Germinal center (tissue), 1 donor: ENCODE data around the gene SCTR.

Experiments
- DNase-seq: peaks from one replicate; pipeline ENCODE4 v3.0.0; 2012; ENCODE audit warnings: mixed read lengths, low spot score

SCTR gene

DNA sequence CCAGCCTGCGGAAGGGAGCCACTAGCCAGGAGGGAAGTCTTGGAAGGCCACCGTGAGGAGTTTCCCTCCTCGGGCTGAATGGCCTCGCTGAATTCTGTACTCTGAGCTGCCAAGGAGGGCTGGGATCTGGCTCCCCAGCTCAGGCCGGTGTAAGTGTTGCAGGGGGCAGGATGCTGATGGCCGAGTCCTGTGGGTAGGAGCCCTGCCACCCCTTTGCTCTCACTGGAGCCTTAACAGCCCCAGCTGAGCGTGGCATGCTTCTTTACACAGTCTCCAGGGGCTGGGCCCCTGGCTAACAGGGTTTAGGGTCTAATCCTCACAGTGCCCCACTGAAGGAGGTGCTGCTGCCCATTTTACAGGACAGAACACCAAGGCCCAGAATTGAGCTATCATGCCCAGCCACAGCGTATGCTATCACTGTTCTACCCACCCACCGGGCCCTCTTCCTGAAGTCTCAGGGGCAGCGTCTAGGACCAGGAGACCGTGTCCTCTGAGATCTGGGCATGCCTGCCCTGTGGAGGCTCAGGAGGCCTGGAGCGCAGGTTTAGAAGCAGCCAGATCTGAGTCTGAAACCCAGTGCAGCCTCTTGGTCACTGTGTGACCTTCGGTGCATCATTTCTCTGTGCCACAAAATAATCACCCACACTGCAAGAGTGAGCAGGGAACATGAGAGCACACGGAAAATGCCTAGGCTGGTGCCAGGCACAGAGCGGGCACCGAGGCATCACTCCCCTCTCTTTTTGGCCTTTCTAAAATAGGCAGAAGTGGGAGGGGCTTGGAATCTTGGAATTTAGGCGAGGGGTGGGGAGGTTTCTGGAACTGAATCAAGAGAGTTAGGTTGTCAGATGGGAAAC, 49.7 kb downstream of the SCTR start:
- DNase-seq: no peak

DNA sequence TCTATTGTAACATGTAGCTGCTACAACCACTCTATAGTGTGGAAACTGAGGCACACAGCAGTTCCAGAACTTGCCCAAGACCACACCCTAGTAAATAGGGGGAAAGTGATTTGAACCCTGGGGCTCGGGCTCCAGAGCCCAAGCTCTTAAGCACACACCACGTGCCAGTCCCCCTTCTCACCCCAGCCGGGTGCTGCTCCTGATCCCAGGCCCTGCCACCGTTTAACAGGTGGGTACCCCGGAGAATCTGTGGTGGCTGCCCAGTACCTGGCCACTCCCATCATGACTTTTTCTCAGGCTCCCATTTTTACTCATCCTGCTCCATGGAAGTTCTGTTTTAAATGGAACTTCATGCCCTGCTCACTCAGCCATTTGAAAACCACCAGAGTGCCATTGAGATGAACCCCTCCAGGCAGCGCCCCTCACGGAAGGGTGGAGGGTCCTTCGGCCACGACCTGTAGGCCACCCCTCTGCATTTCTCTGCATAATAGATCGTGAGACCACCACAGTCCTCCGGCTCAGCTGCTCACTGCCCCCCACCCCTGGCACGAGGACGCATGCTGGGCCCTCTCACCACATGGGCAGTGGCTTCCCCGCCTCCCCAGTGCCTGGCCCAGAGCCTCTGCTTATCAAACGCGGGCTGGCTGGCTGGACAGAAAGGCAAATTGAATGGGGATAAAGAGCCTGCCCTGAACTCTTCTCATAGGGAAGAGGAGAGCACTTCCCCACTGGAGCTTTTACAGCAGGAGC, 50.5 kb downstream of the SCTR start:
- DNase-seq: no peak

DNA sequence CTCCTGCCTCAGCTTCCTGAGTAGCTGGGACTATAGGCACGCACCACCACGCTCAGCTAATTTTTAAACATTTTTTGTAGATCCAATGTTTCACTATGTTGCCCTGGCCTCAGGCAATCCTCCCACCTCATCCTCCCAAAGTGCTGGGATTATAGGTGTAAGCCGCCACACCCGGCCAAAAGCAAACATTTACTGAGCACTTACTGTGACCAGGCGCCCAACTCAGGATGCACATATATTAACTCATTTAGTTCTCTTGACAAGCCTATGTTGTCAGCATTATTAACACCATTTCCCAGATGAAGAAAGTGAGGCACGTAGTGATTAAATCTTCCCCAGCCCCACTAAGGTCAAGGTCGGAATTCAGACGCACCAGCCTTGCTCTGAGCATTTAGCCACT, 51.5 kb downstream of the SCTR start:
- DNase-seq: no peak

DNA sequence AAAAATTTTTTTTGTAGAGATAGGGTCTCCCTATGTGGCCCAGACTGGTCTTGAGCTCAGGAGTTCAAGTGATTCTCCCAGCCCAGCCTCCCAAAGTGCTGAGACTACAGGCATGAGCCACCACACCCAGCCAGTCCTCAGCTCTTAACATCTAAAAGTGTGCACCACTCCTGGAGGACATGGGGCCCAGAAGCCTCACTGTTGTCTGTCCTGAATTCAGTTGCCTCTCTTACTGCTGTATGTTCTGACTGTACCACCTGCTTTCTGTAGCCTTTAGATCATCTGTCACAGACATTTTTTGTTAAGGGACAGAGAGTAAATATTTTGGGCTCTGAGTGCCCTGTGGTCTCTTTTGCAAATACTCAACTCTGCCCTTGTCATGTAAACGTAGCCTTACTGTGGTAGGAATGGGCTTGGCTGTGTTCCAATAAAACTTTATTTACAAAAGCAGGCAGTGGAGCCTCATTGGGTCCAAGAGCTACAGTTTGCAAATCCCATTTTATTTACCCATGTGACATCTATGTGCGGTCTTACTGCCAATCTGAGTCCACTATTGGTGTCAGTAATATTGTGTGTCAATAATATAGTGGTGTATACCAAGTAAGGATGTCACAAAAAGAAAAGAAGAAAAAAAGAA, 54.5 kb downstream of the SCTR start:
- no peak for DNase-seq

DNA sequence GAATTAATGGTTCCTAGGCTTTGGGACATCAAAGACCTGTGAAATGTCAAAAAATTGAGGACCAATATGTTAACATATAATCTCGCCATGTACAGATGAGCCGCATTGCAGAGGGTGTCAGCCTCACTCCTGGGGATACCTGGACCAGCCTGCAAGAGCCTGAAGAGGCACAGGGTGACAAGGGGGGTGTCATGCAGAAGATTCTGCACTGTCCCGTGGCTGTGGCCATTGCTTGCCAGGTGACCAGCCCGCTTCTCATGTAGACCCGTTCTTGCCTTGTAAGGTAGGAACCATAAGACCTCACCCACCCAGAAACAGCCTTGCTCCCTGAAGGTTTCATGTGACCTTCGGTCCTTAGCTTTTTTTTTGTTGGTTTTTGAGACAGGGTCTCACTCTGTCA, 55.2 kb downstream of the SCTR start:
- no peak for DNase-seq

DNA sequence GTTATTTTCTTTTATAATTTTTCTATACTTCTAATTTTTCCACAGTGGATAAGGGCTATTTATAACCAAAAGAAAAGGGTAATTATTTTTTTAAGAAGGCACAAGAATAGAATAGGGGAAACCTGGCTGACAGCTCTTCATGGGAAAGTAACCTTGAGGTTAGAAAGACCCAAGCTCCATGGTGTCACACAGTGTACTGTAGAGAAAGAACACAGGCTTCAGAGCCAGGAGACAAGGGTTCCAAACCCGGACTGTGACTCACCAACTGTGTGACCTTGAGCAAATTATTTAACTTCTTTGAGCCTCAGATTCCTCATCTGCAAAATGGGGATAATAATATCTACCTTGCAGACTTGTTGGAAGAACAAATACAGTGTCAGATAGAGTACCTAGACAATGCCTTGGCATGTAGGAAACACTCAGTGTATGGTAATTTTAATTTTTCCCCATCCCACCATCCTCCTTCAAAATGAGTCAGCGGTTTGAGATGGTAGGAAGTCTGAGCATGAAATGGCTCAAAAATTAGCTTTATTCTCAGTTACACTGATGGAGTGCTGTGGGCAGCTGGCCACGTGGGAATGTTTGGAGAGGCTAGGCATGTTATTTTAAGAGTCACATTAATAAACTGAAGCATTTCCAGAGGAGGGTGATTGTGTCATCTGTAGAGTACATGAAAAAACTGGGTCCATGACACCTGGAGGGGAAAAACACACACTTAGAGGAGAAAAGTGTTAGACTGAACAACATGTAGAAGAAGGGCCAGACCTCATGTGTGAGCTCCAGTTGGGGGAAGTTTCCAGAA, 55.9 kb downstream of the SCTR start:
- no peak for DNase-seq

DNA sequence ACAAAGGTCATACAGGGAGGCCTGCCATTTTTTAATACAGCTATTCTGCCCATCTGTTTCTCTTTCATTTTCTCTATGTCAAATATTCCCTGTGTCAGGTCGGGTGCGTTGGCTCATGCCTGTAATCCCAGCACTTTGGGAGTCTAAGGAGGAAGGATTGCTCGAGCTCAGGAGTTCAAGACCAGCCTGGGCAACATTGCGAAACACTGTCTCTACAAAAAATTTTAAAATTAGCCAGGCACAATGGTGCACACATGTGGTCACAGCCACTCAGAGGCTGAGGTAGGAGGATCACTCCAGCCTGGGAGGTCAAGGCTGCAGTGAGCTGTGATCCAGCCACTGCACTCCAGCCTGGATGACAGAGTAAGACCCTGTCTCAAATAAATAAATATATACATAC, 57.9 kb downstream of the SCTR start:
- DNase-seq: no peak

DNA sequence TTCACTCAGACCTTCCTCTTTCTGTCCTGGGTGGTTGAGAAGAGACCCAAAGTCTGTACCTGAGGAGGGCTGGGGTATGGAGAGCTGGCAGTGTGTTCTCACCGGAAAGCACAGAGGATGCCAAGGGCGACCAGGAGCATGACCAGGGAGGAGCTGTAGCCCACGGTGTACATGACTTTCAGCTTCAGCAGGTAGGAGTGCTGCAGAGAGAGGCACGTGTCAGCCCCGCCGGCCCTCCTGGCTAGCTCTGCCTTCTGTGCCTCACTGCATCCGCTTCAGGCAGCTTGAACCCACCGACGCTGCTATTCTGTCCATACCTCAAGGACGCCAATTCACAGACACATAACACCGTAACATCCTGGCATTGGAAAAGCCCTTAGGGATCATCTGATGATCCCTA, 58.6 kb downstream of the SCTR start:
- DNase-seq: no peak

DNA sequence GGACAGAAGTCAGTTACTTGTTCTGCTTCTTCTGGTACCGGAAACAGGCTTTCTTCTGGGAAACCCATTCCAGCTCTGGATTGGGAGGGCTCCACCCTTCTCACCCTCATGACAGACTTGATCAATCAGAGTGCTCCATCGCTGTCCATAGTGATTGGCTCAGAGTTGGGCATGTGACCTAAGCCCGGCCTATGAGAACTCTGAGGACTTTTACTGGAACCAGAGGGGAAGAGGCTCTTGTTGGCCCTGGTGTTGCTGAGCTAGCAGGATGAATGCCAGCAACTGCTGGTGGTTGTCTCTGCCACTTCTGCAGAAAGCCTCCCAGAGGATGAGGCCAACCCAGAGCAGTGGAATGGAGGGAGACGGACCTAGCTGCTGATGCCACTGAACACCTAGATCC, 59.3 kb downstream of the SCTR start:
- no peak for DNase-seq

DNA sequence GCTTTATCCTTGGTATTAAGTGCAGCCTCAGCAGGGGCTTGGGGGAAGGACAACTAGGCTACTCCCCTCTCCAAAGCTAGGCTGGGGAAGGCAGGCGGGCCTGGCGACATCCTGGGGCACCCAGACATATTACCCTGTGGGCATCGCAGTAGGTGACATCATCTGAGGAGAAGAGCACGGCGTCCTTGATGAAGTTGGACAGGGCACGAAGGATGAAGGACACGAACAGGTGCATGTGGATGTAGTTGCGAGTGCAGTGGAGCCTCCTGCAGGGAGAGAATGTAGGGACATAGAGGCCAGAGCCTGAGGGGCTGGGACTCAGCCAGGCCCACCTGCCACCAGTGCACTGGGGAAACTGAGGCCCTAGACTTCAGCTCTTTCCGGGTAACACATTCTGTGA, 60.3 kb downstream of the SCTR start:
- DNase-seq: no peak

DNA sequence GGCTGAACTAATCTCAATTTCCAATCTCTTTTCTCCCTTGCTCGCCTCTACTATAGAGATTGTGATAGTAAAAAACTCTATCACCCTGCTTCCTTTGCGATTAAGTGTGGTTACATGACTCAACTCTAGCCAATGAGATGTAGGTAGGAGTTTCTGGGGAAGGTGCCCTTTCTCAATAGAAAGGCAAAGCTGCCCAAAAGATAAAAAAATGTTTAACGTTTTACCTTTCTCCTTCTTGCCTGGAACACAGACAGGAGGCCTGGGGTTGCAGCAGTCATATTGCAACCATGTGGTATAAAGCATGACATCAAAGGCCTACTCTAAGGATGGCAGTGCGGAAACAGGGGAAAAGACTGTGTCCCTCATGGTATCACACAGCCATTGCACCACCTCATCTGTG, 61.1 kb downstream of the SCTR start:
- DNase-seq: no peak

DNA sequence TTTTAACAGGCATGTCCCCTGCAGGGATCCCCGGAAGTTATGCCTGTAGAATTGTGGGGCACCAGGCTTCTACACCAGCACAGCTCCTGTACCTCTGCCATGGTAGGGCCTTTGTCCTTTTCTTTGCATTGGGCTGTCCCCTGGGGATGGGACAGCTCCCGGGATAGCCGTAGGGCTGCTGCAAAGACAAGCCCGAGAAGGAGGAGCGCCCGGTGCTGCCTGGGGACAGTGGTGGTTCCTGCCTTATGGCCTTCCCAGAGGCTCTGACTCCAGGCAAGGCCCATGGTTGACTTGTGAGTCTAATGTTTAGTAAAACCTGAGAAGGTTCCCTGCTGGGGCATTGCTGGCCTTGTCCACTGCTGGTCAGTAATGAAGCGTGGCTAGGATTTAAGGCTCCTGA, 61.7 kb downstream of the SCTR start:
- no peak for DNase-seq

DNA sequence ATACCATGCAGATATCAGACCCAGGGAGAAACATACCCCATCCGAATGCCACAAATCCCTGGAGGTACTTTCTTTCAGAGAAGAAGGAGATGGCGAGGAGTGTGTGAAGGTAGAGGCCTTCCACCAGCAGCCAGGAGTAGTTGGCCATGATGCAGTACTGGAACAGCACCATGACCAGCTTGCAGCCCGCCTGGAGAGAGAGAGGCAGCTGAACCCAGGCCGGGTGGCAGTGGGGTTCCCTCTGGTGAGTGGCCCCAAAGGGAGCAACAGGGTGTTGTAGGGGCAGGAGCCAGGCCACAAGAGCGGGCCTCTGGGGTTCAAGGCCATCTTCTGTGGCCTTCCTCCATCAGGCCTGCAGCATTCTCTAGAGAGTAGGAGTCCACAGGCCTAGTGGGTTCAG, 62.5 kb downstream of the SCTR start:
- no peak for DNase-seq

DNA sequence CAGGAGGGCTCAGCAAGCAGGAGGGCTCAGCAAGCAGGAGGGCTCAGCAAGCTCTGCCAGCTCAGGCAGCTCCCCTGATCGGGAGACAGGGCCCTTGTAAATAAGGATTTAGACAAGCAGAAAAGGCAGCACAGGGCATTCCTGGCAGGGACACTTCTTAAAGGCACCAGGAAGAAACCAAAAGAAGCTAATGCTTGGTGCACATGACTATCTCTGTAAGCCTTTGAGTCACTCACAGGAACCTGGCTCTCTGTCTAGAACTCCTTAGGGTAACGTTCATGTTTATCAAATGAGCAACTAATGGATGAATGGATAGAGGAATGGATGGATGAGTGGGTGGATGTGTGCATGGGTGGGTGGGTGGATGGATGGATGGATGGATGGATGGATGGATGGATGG, 64.2 kb downstream of the SCTR start:
- DNase-seq: no peak

DNA sequence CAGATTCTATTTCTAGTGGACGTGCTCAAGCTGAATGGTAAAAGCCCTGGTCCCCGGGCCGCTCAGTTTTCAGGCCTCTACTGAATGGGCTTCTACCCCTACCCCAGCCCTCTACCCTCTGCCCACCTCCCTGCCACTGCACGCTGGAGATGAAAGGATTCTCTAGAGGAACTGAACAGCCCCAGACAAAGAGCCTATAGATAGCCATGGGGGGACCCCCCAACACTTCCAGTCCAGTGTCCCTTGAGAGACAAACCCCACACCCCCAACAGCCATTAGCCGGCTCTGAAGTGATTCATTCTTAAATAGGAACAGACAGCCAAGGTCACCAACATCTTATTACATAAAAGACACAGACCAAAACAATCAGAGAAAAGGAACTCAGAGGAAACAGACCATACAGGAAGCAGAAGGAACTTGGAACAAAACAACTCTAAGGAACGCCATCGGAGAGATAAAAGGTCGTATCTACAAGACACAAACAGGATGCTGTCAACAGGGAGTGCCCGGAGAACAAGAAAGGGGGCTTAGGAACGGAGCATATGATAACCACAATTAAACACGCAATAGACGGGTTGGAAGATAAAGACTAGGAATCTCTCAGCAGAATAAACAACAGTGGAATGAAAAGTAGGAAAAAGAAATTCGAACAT, 69.1 kb downstream of the SCTR start:
- DNase-seq: no peak

DNA sequence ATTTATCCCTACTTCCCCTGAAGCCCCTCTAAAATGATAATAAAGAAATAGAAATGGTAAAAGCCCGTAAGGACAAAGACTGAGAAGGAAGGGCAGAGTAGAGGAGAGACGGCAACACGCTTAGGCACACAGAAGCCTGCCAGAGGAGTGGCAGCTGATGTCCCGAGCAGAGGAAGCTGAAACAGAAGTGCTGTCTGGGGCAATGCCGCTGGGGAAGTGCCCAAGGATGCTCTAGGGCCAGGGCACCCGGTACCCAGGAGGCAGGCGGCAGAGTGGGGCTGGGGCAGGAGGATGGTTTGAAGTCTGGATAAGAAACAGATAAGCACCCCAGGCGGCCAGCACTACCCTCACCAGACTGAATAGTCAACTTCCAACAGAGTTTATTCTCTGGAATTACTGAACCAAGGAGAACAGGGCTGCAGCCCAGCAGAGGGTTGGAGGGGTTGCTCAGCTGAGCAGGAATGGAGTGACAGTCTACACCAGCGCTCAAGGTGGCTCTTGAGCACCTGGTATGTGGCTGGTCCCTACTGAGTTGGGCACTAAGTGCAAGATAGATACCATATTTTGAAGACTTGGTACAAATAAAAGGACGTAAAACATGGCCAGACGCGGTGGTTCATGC, 70.2 kb downstream of the SCTR start:
- DNase-seq: no peak

DNA sequence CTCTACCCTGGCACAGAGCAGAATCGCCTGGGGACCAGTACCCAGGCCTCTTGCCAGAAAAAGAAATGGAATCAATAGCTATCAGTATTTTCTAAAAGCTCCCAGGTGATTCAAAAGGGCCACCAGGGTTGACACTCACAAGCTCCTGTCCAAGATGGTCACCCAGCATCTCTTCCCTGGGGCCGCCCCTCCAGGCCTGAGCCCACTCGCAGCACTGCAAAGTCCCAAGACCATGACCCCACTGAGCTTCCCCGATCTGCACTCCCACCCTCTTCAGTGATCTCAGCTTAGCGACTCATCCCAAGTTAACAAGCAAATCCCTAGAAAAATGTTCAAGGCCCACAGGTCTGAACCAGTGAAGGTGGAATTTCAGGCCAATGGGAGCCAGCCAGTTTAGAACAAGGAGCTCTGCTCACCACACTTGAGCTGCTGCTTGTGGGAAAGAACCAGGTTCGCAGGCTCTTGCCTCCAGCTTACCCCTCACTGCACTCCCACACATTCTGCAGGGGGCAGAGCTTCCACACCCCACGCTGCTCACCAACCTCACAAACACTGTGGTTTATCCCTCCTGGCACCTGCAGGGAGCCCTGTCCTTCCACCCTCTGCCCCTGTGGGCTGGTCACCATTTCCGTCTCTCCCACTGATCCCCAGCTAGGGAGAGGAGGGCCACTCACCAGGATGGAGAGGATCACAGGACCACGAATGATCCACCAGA, 72.8 kb downstream of the SCTR start:
- no peak for DNase-seq

DNA sequence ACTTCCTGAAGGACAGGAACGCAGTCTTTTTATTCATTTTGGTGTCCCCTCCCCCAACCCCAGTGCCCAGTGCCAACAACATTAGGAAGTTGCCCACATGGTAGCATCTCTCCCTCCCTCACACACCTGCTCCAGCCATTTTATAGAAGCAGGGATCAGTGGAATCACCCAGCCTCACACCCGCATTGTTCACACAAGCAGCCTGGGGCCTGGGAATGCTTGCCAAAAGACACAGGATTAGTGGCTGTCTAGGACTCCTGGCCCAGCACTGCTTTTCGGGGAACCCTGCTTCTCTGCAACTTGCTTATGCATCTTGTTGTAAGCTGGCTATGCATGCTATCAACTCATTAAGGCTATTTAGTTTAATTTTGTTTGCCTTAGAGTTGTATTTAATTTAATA, 74.8 kb downstream of the SCTR start:
- no peak for DNase-seq

DNA sequence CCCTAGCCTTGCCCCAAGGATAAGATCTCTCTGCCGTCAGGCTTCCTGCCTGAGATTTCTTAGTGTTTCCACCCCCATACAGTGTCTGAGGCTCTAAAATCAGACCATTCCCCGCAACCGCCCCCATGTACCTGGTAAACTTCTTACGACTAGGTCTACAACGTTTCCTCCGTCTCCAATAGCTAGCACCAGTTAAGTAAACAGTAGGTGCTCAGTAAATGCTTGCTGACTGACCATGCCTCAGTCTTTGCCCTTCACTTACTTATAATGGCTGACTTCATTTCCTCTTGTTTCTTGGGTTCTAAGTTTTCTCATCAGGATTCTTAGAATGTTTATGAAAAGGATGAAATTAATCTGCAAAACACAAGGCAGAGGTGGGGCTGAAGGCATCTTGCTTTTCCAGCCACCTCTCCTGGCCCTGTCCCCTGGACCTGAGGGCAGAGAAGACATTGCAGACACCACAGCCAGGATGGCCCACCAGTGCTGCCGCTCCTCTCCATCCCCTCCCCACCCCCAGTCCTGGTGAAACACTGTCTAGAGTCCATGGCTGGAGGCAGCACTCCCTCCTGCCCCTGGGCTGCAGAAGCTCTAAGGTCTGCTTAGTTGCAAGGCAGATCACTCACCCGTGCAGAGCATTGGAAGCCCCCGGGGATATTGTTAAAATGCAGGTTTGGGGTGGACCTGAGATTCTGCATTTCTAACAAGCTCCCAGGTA, 75.7 kb downstream of the SCTR start:
- no peak for DNase-seq

DNA sequence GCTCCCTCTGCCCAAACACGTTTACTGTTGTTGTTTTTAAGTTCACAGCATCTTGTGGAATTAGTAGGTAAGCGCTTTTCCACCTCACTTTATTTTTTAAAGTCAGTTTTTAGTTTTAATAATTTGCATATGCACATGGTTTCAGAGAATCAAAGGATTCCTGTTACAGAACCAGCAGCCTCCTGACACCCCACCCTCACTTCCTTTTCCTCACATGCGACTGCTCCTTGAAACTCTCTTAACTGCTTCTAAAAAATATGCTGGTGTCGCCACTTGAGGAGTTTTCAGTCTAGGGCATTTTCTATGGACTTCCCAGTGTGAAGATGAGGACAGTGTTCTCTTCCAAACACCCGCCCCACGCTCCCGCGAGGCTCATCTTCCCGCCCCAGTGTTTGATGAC, 78.2 kb downstream of the SCTR start:
- no peak for DNase-seq
